IMR-90 (cell line): ENCODE data around the gene UBE2E2. TPM values are rescaled to one million over a fixed set of nuclear protein-coding genes. Genes with fewer than 3 reads are reported as not detected.

Experiments used
- ATAC-seq: fragments of 200-7000 bp; cut with Tn5 transposase; 2 replicates; pipeline ENCODE4 v1.9.1; 2020; ENCODE audit warnings: low read depth, mild to moderate bottlenecking, moderate library complexity
- BruUV-seq: library from RNA; stranded (reverse); fragments of 400-500 nt; replicated peaks from 2 replicates; lab custom pipeline; 2021; lab: Mats Ljungman, UMichigan
- CTCF ChIA-PET: fragments of 300-600 bp; formaldehyde crosslinking; extraction: SDS; loops from one replicate; lab custom pipeline; 2021; ENCODE audit warnings: antibody characterized with exemption; lab: Yijun Ruan, JAX
- POLR2A ChIA-PET: fragments of 300-600 bp; sonication (Branson Sonifier 250); formaldehyde crosslinking; loops from one replicate; lab custom pipeline; 2022; ENCODE audit warnings: antibody characterized with exemption; ENCODE audit not compliant: unreplicated experiment; lab: Charles Lee
- DNase-seq: peaks from one replicate; pipeline ENCODE4 v3.0.0; 2013
- H2AFZ ChIP-seq: replicated peaks from 2 replicates; pipeline ENCODE3; 2013; ENCODE audit warnings: low read length, mild to moderate bottlenecking; ENCODE audit not compliant: poor library complexity
- H2AK5ac ChIP-seq: 2 replicates; pipeline ENCODE4 v1.6.1; 2013; ENCODE audit warnings: low read depth, low read length, inconsistent platforms
- H2AK9ac ChIP-seq: replicated peaks from 2 replicates; pipeline ENCODE3; 2013; ENCODE audit warnings: mild to moderate bottlenecking, low read depth, low read length, moderate library complexity; ENCODE audit not compliant: poor library complexity
- H2BK120ac ChIP-seq: 2 replicates; pipeline ENCODE4 v1.6.1; 2013; ENCODE audit warnings: low read depth, low read length, inconsistent platforms
- H2BK15ac ChIP-seq: 3 replicates; pipeline ENCODE4 v1.6.1; 2013; ENCODE audit warnings: low read depth, low read length, inconsistent platforms
- H2BK20ac ChIP-seq: 2 replicates; pipeline ENCODE4 v1.6.1; 2013; ENCODE audit warnings: low read depth, mild to moderate bottlenecking, inconsistent platforms, low read length, moderate library complexity
- H2BK5ac ChIP-seq: 2 replicates; pipeline ENCODE4 v1.6.1; 2013; ENCODE audit warnings: mild to moderate bottlenecking, low read depth, low read length, inconsistent platforms; ENCODE audit not compliant: poor library complexity, severe bottlenecking
- H3K14ac ChIP-seq: replicated peaks from 2 replicates; pipeline ENCODE4 v1.6.1; 2013; ENCODE audit warnings: low read depth, low read length, inconsistent platforms
- H3K18ac ChIP-seq: 2 replicates; pipeline ENCODE4 v1.6.1; 2013; ENCODE audit warnings: low read depth, low read length, control low read depth
- H3K23ac ChIP-seq: 2 replicates; pipeline ENCODE4 v1.6.1; 2013; ENCODE audit warnings: low read depth, low read length, inconsistent platforms
- H3K27ac ChIP-seq: 2 replicates; pipeline ENCODE4 v1.5.1; 2013; ENCODE audit warnings: mild to moderate bottlenecking, control low read depth, low read length; ENCODE audit not compliant: insufficient read depth
- H3K27me3 ChIP-seq: 2 replicates; pipeline ENCODE4 v1.6.1; 2013; ENCODE audit warnings: low read length; ENCODE audit not compliant: control insufficient read depth, insufficient read depth
- H3K36me3 ChIP-seq: 2 replicates; pipeline ENCODE4 v1.6.1; 2013; ENCODE audit warnings: low read length, mixed read lengths; ENCODE audit not compliant: control insufficient read depth, insufficient read depth
- H3K4ac ChIP-seq: 2 replicates; pipeline ENCODE4 v1.6.1; 2013; ENCODE audit warnings: low read depth, low read length, inconsistent platforms
- H3K4me1 ChIP-seq: 2 replicates; pipeline ENCODE4 v1.6.1; 2013; ENCODE audit warnings: low read length, mixed read lengths; ENCODE audit not compliant: control insufficient read depth, insufficient read depth
- H3K4me2 ChIP-seq: 2 replicates; pipeline ENCODE4 v1.6.1; 2013; ENCODE audit warnings: low read depth, mild to moderate bottlenecking, control low read depth, low read length, moderate library complexity
- H3K4me3 ChIP-seq: 2 replicates; pipeline ENCODE4 v1.5.1; 2013; ENCODE audit warnings: low read depth, mild to moderate bottlenecking, control low read depth, low read length, moderate library complexity; ENCODE audit not compliant: insufficient read depth
- H3K56ac ChIP-seq: 2 replicates; pipeline ENCODE4 v1.6.1; 2013; ENCODE audit warnings: low read length, inconsistent platforms; ENCODE audit not compliant: insufficient read depth; ENCODE audit errors: extremely low read depth
- H3K79me1 ChIP-seq, 2 experiments: 2 replicates each; pipeline ENCODE4 v1.6.1; 2013; ENCODE audit warnings: low read length in 2 of 2, inconsistent platforms in 1 of 2, low read depth in 1 of 2
- H3K9ac ChIP-seq: 2 replicates; pipeline ENCODE4 v1.6.1; 2013; ENCODE audit warnings: low read depth, low read length, control low read depth
- H3K9me1 ChIP-seq: 2 replicates; pipeline ENCODE4 v1.6.1; 2013; ENCODE audit warnings: low read length, inconsistent platforms; ENCODE audit not compliant: insufficient read depth
- H3K9me3 ChIP-seq: 2 replicates; pipeline ENCODE4 v1.6.1; 2013; ENCODE audit warnings: low read length; ENCODE audit not compliant: control insufficient read depth, insufficient read depth
- H4K20me1 ChIP-seq: 2 replicates; pipeline ENCODE4 v1.6.1; 2013; ENCODE audit warnings: low read length, inconsistent platforms; ENCODE audit not compliant: insufficient read depth
- H4K5ac ChIP-seq: 2 replicates; pipeline ENCODE4 v1.6.1; 2013; ENCODE audit warnings: mild to moderate bottlenecking, low read depth, low read length, control low read depth
- H4K8ac ChIP-seq, 2 experiments: 2 replicates each; pipeline ENCODE4 v1.6.1; 2013; ENCODE audit warnings: low read depth in 2 of 2, low read length in 2 of 2, control low read depth in 1 of 2, inconsistent platforms in 1 of 2
- H4K91ac ChIP-seq: 2 replicates; pipeline ENCODE4 v1.6.1; 2013; ENCODE audit warnings: low read depth, low read length, inconsistent platforms; ENCODE audit not compliant: insufficient read depth
- CEBPB ChIP-seq: IDR thresholded peaks from 2 replicates; pipeline ENCODE4 v1.6.1; 2012; ENCODE audit warnings: low read depth, low read length, improper control_type of control experiment
- CHD1 ChIP-seq: IDR thresholded peaks from 2 replicates; pipeline ENCODE4 v1.6.1; 2012; ENCODE audit warnings: low read depth, low read length, improper control_type of control experiment
- MAFK ChIP-seq: IDR thresholded peaks from 2 replicates; pipeline ENCODE4 v1.6.1; 2012; ENCODE audit warnings: low read depth, low read length, improper control_type of control experiment
- MAZ ChIP-seq: IDR thresholded peaks from 2 replicates; pipeline ENCODE4 v1.6.1; 2012; ENCODE audit warnings: low read depth, mild to moderate bottlenecking, low read length, improper control_type of control experiment, moderate library complexity, borderline replicate concordance
- MXI1 ChIP-seq: IDR thresholded peaks from 2 replicates; pipeline ENCODE4 v1.6.1; 2012; ENCODE audit warnings: low read depth, mild to moderate bottlenecking, low read length, moderate library complexity, borderline replicate concordance
- POLR2A ChIP-seq: IDR thresholded peaks from 2 replicates; pipeline ENCODE4 v1.6.1; 2012; ENCODE audit warnings: mild to moderate bottlenecking, low read depth, low read length
- RFX5 ChIP-seq: IDR thresholded peaks from 2 replicates; pipeline ENCODE4 v1.8.0; 2012; ENCODE audit warnings: low read depth, mild to moderate bottlenecking, low read length, moderate library complexity
- SMC3 ChIP-seq: fragments of 150-350 bp; IDR thresholded peaks from 2 replicates; pipeline ENCODE4 v1.6.1; 2016; ENCODE audit warnings: low read depth, mild to moderate bottlenecking, antibody characterized with exemption, low read length, moderate library complexity
- WGBS, 2 experiments: methylation state at CpG; one replicate each; pipeline versions ENCODE4 v1.1.5 to v1.1.7; 2013; ENCODE audit warnings: missing lambda C conversion rate in 2 of 2; ENCODE audit not compliant: insufficient read length in 1 of 2; ENCODE audit errors: extremely low coverage in 2 of 2; 5-methylcytosine and 5-hydroxymethylcytosine counted together
- dilution Hi-C: fragments of 300-500 bp; cut with HindIII; formaldehyde crosslinking; loops from one replicate; pipeline ENCODE4 v1.14.3; 2018; ENCODE audit warnings: low sequenced_read_pairs; ENCODE audit not compliant: unreplicated experiment
- in situ Hi-C: fragments of 300-500 bp; cut with MboI; formaldehyde crosslinking; loops from 3 replicates; pipeline ENCODE4 v1.14.3; 2019; ENCODE audit warnings: low sequenced_read_pairs, inconsistent platforms, mixed read lengths
- intact Hi-C: fragments of 100-400 bp; cut with micrococcal nuclease; formaldehyde crosslinking; loops from 2 replicates; pipeline ENCODE4 v1.10.0; 2022
- polyA plus RNA-seq, 3 experiments: library from polyadenylated mRNA; depleted of rRNA; stranded (reverse); fragments of >200 nt; gene quantifications; 2 replicates each; pipeline ENCODE4 v1.2.3, GENCODE V29; 2012; ENCODE audit warnings: low replicate concordance in 1 of 3
- total RNA-seq: library from RNA; depleted of rRNA; stranded (reverse); fragments of >200 nt; gene quantifications from 2 replicates; pipeline ENCODE4 v1.2.3, GENCODE V29; 2012
- TF ChIP-seq, protein P1 (sequence below): fragments of 150-350 bp; IDR thresholded peaks from 2 replicates; pipeline ENCODE4 v1.6.1; 2016; ENCODE audit warnings: low read depth, mild to moderate bottlenecking, low read length, moderate library complexity, borderline replicate concordance

UBE2E2 gene
- total and polyA plus RNA-seq, 2 of the 4 experiments (the other 2 are of a cell fraction): 18.6 to 32.7 TPM

DNA sequence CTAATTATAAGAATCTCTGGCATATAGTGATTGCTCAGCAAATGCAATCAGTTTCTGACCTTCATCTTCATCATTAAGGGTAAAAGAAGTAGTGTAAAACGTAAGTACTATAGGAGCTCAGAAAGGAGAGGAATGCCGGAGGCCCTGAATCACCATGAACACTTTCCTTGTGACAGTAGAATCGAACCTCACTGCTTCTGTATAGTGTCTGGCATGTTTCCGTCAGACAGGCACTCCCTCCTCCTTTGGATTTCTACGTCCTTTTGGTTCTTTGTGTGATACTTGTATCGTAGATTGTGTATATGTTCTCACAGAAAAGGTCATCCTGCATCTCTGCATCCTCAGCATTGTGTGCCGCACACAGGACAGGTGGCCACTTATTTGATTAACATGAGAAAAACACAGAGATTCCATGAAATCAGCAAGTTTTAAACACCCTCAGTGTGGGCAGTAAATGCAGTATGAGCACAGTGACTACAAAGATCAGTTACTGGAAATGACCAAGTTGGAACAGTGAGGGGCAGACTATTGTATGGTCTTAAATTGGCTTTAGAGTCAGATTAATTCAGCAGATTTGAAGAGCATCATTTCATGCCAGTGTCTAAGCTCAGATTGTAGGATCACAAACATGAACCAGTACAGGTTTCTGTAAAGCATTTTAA is 234.5 kb downstream of the UBE2E2 start:
- no peak overlapping the region for H3K9ac ChIP-seq
- DNase-seq (no peak), ATAC-seq (no peak)
- peaks cover 3% of the 10 kb centered on the region; the same call in 1 of the 2 replicates for H4K20me1 ChIP-seq
- intact Hi-C loops: no loop called here
- no peaks in the 10 kb centered on the region for H3K27me3 ChIP-seq
- no peak overlapping the region for H2AK5ac ChIP-seq
- no peak overlapping the region for H2BK20ac ChIP-seq
- ChIA-PET POLR2A (no interaction called here), CTCF (no interaction called here)
- H2AK9ac ChIP-seq: no peak overlapping the region
- H3K9me1 ChIP-seq: peaks cover 4% of the 10 kb centered on the region; the same call in 1 of the 2 replicates
- H2BK120ac ChIP-seq: no peak overlapping the region
- H2BK15ac ChIP-seq: no peak overlapping the region
- H3K36me3 ChIP-seq: no peaks in the 10 kb centered on the region
- H3K14ac ChIP-seq: no peak overlapping the region
- H3K18ac ChIP-seq: no peak overlapping the region
- no peak overlapping the region for H4K5ac ChIP-seq
- no peak overlapping the region for H4K91ac ChIP-seq
- no peak overlapping the region for H4K8ac ChIP-seq
- no peak overlapping the region for H3K4me3 ChIP-seq
- in situ Hi-C loops: no loop called here
- H3K4ac ChIP-seq: no peak overlapping the region
- no CpG with 5 or more reads among the region's 7 CpGs for WGBS, 2 experiments
- no peak for TF ChIP-seq RFX5
- TF ChIP-seq, protein P1, sequence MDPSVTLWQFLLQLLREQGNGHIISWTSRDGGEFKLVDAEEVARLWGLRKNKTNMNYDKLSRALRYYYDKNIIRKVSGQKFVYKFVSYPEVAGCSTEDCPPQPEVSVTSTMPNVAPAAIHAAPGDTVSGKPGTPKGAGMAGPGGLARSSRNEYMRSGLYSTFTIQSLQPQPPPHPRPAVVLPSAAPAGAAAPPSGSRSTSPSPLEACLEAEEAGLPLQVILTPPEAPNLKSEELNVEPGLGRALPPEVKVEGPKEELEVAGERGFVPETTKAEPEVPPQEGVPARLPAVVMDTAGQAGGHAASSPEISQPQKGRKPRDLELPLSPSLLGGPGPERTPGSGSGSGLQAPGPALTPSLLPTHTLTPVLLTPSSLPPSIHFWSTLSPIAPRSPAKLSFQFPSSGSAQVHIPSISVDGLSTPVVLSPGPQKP: no peak
- no peak for TF ChIP-seq MAZ
- TF ChIP-seq CHD1: no peak
- TF ChIP-seq MAFK: no peak
- no peak for TF ChIP-seq POLR2A
- TF ChIP-seq CEBPB: no peak
- TF ChIP-seq MXI1: no peak
- no peak for TF ChIP-seq SMC3
- no TSS peak for BruUV-seq
- H3K79me1 ChIP-seq: peaks cover 3 to 7% of the 10 kb centered on the region in 2 experiments; a peak in 3 of 4 replicates
- H2BK5ac ChIP-seq: no peak overlapping the region
- H3K4me1 ChIP-seq: no peaks in the 10 kb centered on the region
- H3K4me2 ChIP-seq: no peak overlapping the region
- H3K56ac ChIP-seq: no peak overlapping the region
- no peaks in the 10 kb centered on the region for H3K9me3 ChIP-seq
- H3K27ac ChIP-seq: no peak overlapping the region
- no peak overlapping the region for H3K23ac ChIP-seq
- dilution Hi-C loops: no loop called here
- no peak overlapping the region for H2AFZ ChIP-seq
